MCF 10A (cell line): Measurements from ENCODE around the gene NASP. TPM values are rescaled to one million over a fixed set of nuclear protein-coding genes. Genes with fewer than 3 reads are reported as not detected.

Experiments used
- BruUV-seq: library from RNA; stranded (reverse); fragments of 400-500 nt; replicated peaks from 2 replicates; lab custom pipeline; 2021; lab: Mats Ljungman, UMichigan
- CTCF ChIA-PET: fragments of 300-600 bp; sonication (Branson Sonifier 250); formaldehyde crosslinking; extraction: SDS; loops from one replicate; lab custom pipeline; 2021; ENCODE audit warnings: antibody characterized with exemption, inconsistent platforms; lab: Yijun Ruan, JAX
- POLR2A ChIA-PET: fragments of 300-600, 350-650 bp; sonication (Branson Sonifier 250); formaldehyde crosslinking; extraction: SDS; loops from one replicate; lab custom pipeline; 2020; ENCODE audit warnings: antibody characterized with exemption, inconsistent platforms; lab: Yijun Ruan, JAX
- DNase-seq: peaks from one replicate; pipeline ENCODE4 v3.0.0-alpha.2; 2018; ENCODE audit not compliant: unreplicated experiment
- H3K27ac Mint-ChIP-seq: one replicate; pipeline ENCODE4 v1.8.0; 2022; ENCODE audit warnings: mild to moderate bottlenecking, low read depth, mixed read lengths; ENCODE audit not compliant: unreplicated experiment
- H3K27me3 Mint-ChIP-seq: one replicate; pipeline ENCODE4 v1.8.0; 2022; ENCODE audit warnings: mixed read lengths; ENCODE audit not compliant: insufficient read depth, unreplicated experiment
- H3K36me3 Mint-ChIP-seq: one replicate; pipeline ENCODE4 v1.8.0; 2022; ENCODE audit warnings: mild to moderate bottlenecking, moderate library complexity, mixed read lengths; ENCODE audit not compliant: insufficient read depth, unreplicated experiment
- H3K4me1 Mint-ChIP-seq: one replicate; pipeline ENCODE4 v1.8.0; 2022; ENCODE audit warnings: mixed read lengths; ENCODE audit not compliant: insufficient read depth, unreplicated experiment
- H3K4me3 Mint-ChIP-seq: one replicate; pipeline ENCODE4 v1.8.0; 2022; ENCODE audit warnings: mild to moderate bottlenecking, moderate library complexity, mixed read lengths; ENCODE audit not compliant: unreplicated experiment
- H3K9me3 Mint-ChIP-seq: one replicate; pipeline ENCODE4 v1.8.0; 2022; ENCODE audit warnings: mixed read lengths; ENCODE audit not compliant: unreplicated experiment
- intact Hi-C: fragments of 100-400 bp; cut with micrococcal nuclease; formaldehyde crosslinking; loops from 2 replicates; pipeline ENCODE4 v1.14.1; 2022
- total RNA-seq: library from RNA; stranded (reverse); gene quantifications from 2 replicates; pipeline ENCODE4 v1.2.3, GENCODE V29; 2022
- TF ChIP-seq, protein P1 (sequence below): fragments of 200-600 bp; IDR thresholded peaks from one replicate; pipeline ENCODE4 v1.8.0; 2022; ENCODE audit warnings: antibody characterized with exemption, mild to moderate bottlenecking; ENCODE audit not compliant: unreplicated experiment

The NASP gene
- total RNA-seq, 1 experiment from 2014 or later, result 84.6 TPM

GRCh38 chr1:45660336-45660735, 76.5 kb downstream of the NASP start:
- DNase-seq, result no peak
- POLR2A ChIA-PET, result interaction anchor here (0.7 to 1.0 kb wide), 2 partner anchors 26 to 1036 kb away, joined by 3 read pairs; partner anchors contain the start of gene GPBP1L1
- Mint-ChIP-seq H3K9me3 (no peaks in the 10 kb centered on the region), H3K4me3 (no peak overlapping the region), H3K36me3 (peaks cover 78% of the 10 kb centered on the region), H3K4me1 (peaks cover 7% of the 10 kb centered on the region), H3K27ac (no peak overlapping the region), H3K27me3 (no peaks in the 10 kb centered on the region)
- intact Hi-C loops, result no loop called here
- TF ChIP-seq, protein P1, sequence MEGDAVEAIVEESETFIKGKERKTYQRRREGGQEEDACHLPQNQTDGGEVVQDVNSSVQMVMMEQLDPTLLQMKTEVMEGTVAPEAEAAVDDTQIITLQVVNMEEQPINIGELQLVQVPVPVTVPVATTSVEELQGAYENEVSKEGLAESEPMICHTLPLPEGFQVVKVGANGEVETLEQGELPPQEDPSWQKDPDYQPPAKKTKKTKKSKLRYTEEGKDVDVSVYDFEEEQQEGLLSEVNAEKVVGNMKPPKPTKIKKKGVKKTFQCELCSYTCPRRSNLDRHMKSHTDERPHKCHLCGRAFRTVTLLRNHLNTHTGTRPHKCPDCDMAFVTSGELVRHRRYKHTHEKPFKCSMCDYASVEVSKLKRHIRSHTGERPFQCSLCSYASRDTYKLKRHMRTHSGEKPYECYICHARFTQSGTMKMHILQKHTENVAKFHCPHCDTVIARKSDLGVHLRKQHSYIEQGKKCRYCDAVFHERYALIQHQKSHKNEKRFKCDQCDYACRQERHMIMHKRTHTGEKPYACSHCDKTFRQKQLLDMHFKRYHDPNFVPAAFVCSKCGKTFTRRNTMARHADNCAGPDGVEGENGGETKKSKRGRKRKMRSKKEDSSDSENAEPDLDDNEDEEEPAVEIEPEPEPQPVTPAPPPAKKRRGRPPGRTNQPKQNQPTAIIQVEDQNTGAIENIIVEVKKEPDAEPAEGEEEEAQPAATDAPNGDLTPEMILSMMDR, result no peak
- CTCF ChIA-PET, result interaction anchor here (0.7 kb wide), 1 partner anchor 13 kb away, joined by 4 read pairs; no protein-coding TSS in a partner anchor
- BruUV-seq, result no TSS peak

GRCh38 chr1:45666836-45667235, 83.0 kb downstream of the NASP start:
- TF ChIP-seq, protein P1, result no peak
- no peak for DNase-seq
- peaks cover 25% of the 10 kb centered on the region for H3K36me3 Mint-ChIP-seq
- H3K9me3 Mint-ChIP-seq, result no peaks in the 10 kb centered on the region
- H3K4me1 Mint-ChIP-seq, result peaks cover 13% of the 10 kb centered on the region
- BruUV-seq, result no TSS peak
- ChIA-PET POLR2A (interaction anchor here (0.6 to 1.3 kb wide), 2 partner anchors 19 to 1632 kb away, joined by 3 read pairs; no protein-coding TSS in a partner anchor), CTCF (no interaction called here)
- H3K4me3 Mint-ChIP-seq, result no peak overlapping the region
- intact Hi-C loops, result no loop called here
- H3K27ac Mint-ChIP-seq, result no peak overlapping the region
- no peaks in the 10 kb centered on the region for H3K27me3 Mint-ChIP-seq

DNA sequence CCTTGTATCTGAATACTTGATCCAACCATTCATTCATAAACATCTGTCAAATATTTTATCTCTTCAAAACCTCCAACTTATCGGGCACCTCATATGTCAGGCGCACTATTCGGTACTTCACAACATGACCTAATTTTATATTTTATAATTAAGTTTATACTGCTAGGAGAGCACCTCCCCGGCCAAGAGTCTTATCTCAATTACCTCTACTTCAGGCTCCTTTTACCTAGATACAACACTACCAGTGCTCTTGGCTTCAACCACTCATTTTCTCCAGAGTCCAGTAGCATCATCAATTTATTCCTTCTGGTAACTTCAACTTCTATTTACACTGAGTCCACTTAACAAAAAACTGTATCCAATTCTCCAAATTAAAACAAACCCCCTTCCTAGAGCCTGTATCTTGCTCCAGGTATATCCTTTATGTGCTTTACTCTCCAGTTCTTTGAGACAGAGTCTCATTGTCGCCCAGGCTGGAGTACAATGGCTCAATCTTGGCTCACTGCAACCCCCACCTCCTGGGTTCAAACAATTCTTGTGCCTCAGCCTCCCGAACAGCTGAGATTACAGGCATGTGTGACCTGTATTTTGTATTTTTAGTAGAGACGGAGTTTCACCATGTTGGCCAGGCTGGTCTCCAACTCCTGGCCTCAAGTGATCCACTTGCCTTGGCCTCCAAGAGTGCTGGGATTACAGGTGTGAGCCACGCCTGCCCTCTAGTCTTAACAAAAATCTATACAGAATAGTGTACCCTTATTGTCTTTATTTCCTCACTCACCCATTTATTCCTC, 83.7 kb downstream of the NASP start:
- Mint-ChIP-seq H3K4me1 (peaks cover 15% of the 10 kb centered on the region), H3K36me3 (peaks cover 21% of the 10 kb centered on the region), H3K27ac (no peak overlapping the region), H3K27me3 (no peaks in the 10 kb centered on the region), H3K4me3 (no peak overlapping the region), H3K9me3 (no peaks in the 10 kb centered on the region)
- no TSS peak for BruUV-seq
- DNase-seq, result no peak
- TF ChIP-seq, protein P1, result no peak
- CTCF ChIA-PET, result no interaction called here
- intact Hi-C loops, result no loop called here
- POLR2A ChIA-PET, result interaction anchor here (0.6 to 1.3 kb wide), 2 partner anchors 18 to 465 kb away, joined by 3 to 4 read pairs; no protein-coding TSS in a partner anchor

Other genes with a start within 250 kb of the NASP start
- 11.1 and 13.3 TPM in 2 replicates for gene TOE1, start 243.9 kb upstream of the NASP start, total RNA-seq
- 31.2 and 31.3 TPM in 2 replicates for gene MUTYH, start 243.6 kb upstream of the NASP start, total RNA-seq
- 0.71 and 1.4 TPM in 2 replicates for gene TESK2, start 92.9 kb upstream of the NASP start, total RNA-seq
- 9.4 and 9.5 TPM in 2 replicates for gene CCDC163, start 84.0 kb upstream of the NASP start, total RNA-seq
- 12.4 and 14.8 TPM in 2 replicates for gene MMACHC, start 83.7 kb upstream of the NASP start, total RNA-seq
- 207 and 242 TPM in 2 replicates for gene PRDX1, start 62.2 kb upstream of the NASP start, total RNA-seq
- 108 and 142 TPM in 2 replicates for gene AKR1A1, start 33.2 kb upstream of the NASP start, total RNA-seq
- gene CCDC17, start 40.0 kb downstream of the NASP start, total RNA-seq, result 3.9 and 4.9 TPM in 2 replicates
- 105 and 116 TPM in 2 replicates for gene GPBP1L1, start 102.5 kb downstream of the NASP start, total RNA-seq
- 17.1 and 21.1 TPM in 2 replicates for gene TMEM69, start 104.1 kb downstream of the NASP start, total RNA-seq
- gene IPP, start 166.6 kb downstream of the NASP start, total RNA-seq, result 11.6 and 17.6 TPM in 2 replicates
- 33.3 and 39.2 TPM in 2 replicates for gene MAST2, start 219.6 kb downstream of the NASP start, total RNA-seq